NT2/D1 (cell line): ENCODE measurements around the gene STXBP3.

Experiments
- SUZ12 ChIP-seq: IDR thresholded peaks from 2 replicates; pipeline ENCODE4 v1.6.1; 2011; ENCODE audit not compliant: insufficient read length, insufficient read depth; ENCODE audit errors: extremely low read depth
- YY1 ChIP-seq: IDR thresholded peaks from 2 replicates; pipeline ENCODE4 v1.6.1; 2011; ENCODE audit not compliant: insufficient read length, insufficient read depth
- ZNF274 ChIP-seq: IDR thresholded peaks from 2 replicates; pipeline ENCODE4 v1.6.1; 2011; ENCODE audit warnings: mild to moderate bottlenecking, low read depth, low read length

DNA sequence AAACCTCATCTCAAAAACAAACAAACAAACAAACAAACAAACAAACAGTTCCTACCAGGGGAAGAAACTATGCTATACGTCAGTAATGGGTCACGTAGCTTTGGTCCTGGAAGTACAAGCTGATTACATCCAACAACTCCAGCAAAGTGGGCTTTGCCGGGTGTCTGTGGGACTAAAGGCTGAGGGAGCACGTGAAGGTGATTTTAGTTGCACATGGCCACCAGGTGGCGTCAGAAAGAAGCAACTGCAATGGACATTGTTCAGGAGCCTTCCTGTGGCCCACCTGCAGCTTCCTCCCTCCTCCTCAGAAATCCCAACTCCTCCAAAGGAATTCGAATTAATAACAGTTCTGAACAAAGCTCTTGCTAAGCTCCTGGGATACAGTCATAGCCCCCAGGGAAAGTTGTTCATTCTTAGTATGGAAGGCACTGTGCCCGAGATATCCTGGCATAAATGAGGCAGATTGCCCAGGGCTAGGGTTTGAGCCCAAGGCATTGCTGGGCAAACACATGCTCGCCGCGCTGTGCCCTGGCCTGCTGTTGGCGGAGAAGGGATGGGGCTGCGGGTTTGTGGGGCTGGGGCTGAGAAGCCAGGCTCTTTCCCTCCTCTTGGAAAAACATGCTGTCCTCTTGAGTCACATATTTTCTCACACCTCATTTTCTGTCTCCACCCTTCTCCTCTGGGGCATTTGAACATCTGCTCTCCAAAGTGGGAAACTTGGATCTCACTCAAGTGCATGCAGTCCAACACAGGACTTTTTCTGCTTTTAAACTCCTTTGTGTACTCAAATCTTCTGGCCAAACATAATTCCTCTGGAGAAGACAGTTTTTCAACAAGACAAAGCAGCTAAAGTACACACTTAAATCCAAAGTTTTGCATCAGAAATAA is 81.8 kb downstream of the STXBP3 start:
- TF ChIP-seq YY1 (no peak), ZNF274 (no peak), SUZ12 (no peak)
